Neural progenitor cell (in vitro differentiated cells): ENCODE data around the gene BMS1. TPM values are rescaled to one million over a fixed set of nuclear protein-coding genes. Genes with fewer than 3 reads are reported as not detected.
"Not testable (repeated sequence)": the region's sequence is repeated elsewhere in the genome, so short reads cannot be mapped to it uniquely, and the experiment has no call there.

Experiments
- DNase-seq: peaks from one replicate; pipeline ENCODE4 v3.0.0-alpha.2; 2016; ENCODE audit warnings: low spot score
- H2AFZ ChIP-seq: fragments of 200-600 bp; sonication (generic); replicated peaks from 2 replicates; pipeline ENCODE4 v1.6.1; 2016; ENCODE audit warnings: antibody characterized with exemption
- H3F3A ChIP-seq: fragments of 200-600 bp; sonication (generic); 2 replicates; pipeline ENCODE4 v1.6.1; 2016; ENCODE audit warnings: antibody characterized with exemption, low read depth
- H3K27ac ChIP-seq: fragments of 200-600 bp; sonication (generic); 2 replicates; pipeline ENCODE4 v1.5.1; 2016; ENCODE audit warnings: mild to moderate bottlenecking
- H3K27me3 ChIP-seq: fragments of 200-600 bp; sonication (generic); 2 replicates; pipeline ENCODE4 v1.6.1; 2016; ENCODE audit warnings: mild to moderate bottlenecking, moderate library complexity
- H3K36me3 ChIP-seq: fragments of 200-600 bp; sonication (generic); 2 replicates; pipeline ENCODE4 v1.5.1; 2016
- H3K4me1 ChIP-seq: fragments of 200-600 bp; sonication (generic); 2 replicates; pipeline ENCODE4 v1.6.1; 2016; ENCODE audit warnings: mixed run types
- H3K4me2 ChIP-seq: fragments of 200-600 bp; sonication (generic); 2 replicates; pipeline ENCODE4 v1.6.1; 2016
- H3K4me3 ChIP-seq: fragments of 200-600 bp; sonication (generic); 2 replicates; pipeline ENCODE4 v1.5.1; 2016
- H3K79me2 ChIP-seq: fragments of 200-600 bp; sonication (generic); 2 replicates; pipeline ENCODE4 v1.6.1; 2016; ENCODE audit warnings: low read depth
- H3K9ac ChIP-seq: fragments of 200-600 bp; sonication (generic); 2 replicates; pipeline ENCODE4 v1.6.1; 2016
- H3K9me3 ChIP-seq: fragments of 200-600 bp; sonication (generic); 2 replicates; pipeline ENCODE4 v1.5.1; 2016; ENCODE audit warnings: low read depth
- H4K20me1 ChIP-seq: fragments of 200-600 bp; sonication (generic); 2 replicates; pipeline ENCODE4 v1.6.1; 2016; ENCODE audit warnings: low read depth
- H3K27ac Mint-ChIP-seq: 3 replicates; pipeline ENCODE4 v1.8.0; 2021; ENCODE audit warnings: mixed read lengths
- H3K27me3 Mint-ChIP-seq: 2 replicates; pipeline ENCODE4 v1.8.0; 2022; ENCODE audit warnings: low read depth, mild to moderate bottlenecking, inconsistent platforms, moderate library complexity, mixed read lengths; ENCODE audit not compliant: insufficient read depth
- H3K36me3 Mint-ChIP-seq: 3 replicates; pipeline ENCODE4 v1.8.0; 2021; ENCODE audit warnings: mixed read lengths
- H3K4me1 Mint-ChIP-seq: 3 replicates; pipeline ENCODE4 v1.8.0; 2021; ENCODE audit warnings: mixed read lengths
- H3K4me3 Mint-ChIP-seq: 3 replicates; pipeline ENCODE4 v1.8.0; 2021; ENCODE audit warnings: mild to moderate bottlenecking, moderate library complexity, mixed read lengths
- H3K9me3 Mint-ChIP-seq: 3 replicates; pipeline ENCODE4 v1.8.0; 2020; ENCODE audit warnings: mixed read lengths
- EZH2 ChIP-seq: fragments of 200-600 bp; sonication (generic); IDR thresholded peaks from 2 replicates; pipeline ENCODE4 v1.6.1; 2017; ENCODE audit warnings: antibody characterized with exemption, mild to moderate bottlenecking, moderate library complexity
- EZH2phosphoT487 ChIP-seq: fragments of 200-600 bp; sonication (generic); IDR thresholded peaks from 2 replicates; pipeline ENCODE4 v1.6.1; 2017; ENCODE audit warnings: antibody characterized with exemption
- total RNA-seq: library from RNA; depleted of rRNA; stranded (reverse); fragments of >200 nt; gene quantifications from 2 replicates; pipeline ENCODE4 v1.2.3, GENCODE V29; 2015; ENCODE audit warnings: low replicate concordance
- TF ChIP-seq, protein P1 (sequence below): fragments of 200-600 bp; sonication (generic); IDR thresholded peaks from 2 replicates; pipeline ENCODE4 v1.5.1; 2017; ENCODE audit warnings: antibody characterized with exemption, mild to moderate bottlenecking

The BMS1 gene, protein sequence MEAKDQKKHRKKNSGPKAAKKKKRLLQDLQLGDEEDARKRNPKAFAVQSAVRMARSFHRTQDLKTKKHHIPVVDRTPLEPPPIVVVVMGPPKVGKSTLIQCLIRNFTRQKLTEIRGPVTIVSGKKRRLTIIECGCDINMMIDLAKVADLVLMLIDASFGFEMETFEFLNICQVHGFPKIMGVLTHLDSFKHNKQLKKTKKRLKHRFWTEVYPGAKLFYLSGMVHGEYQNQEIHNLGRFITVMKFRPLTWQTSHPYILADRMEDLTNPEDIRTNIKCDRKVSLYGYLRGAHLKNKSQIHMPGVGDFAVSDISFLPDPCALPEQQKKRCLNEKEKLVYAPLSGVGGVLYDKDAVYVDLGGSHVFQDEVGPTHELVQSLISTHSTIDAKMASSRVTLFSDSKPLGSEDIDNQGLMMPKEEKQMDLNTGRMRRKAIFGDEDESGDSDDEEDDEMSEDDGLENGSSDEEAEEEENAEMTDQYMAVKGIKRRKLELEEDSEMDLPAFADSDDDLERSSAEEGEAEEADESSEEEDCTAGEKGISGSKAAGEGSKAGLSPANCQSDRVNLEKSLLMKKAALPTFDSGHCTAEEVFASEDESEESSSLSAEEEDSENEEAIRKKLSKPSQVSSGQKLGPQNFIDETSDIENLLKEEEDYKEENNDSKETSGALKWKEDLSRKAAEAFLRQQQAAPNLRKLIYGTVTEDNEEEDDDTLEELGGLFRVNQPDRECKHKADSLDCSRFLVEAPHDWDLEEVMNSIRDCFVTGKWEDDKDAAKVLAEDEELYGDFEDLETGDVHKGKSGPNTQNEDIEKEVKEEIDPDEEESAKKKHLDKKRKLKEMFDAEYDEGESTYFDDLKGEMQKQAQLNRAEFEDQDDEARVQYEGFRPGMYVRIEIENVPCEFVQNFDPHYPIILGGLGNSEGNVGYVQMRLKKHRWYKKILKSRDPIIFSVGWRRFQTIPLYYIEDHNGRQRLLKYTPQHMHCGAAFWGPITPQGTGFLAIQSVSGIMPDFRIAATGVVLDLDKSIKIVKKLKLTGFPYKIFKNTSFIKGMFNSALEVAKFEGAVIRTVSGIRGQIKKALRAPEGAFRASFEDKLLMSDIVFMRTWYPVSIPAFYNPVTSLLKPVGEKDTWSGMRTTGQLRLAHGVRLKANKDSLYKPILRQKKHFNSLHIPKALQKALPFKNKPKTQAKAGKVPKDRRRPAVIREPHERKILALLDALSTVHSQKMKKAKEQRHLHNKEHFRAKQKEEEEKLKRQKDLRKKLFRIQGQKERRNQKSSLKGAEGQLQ
- total RNA-seq: 26.4 and 34.5 TPM in 2 replicates

DNA sequence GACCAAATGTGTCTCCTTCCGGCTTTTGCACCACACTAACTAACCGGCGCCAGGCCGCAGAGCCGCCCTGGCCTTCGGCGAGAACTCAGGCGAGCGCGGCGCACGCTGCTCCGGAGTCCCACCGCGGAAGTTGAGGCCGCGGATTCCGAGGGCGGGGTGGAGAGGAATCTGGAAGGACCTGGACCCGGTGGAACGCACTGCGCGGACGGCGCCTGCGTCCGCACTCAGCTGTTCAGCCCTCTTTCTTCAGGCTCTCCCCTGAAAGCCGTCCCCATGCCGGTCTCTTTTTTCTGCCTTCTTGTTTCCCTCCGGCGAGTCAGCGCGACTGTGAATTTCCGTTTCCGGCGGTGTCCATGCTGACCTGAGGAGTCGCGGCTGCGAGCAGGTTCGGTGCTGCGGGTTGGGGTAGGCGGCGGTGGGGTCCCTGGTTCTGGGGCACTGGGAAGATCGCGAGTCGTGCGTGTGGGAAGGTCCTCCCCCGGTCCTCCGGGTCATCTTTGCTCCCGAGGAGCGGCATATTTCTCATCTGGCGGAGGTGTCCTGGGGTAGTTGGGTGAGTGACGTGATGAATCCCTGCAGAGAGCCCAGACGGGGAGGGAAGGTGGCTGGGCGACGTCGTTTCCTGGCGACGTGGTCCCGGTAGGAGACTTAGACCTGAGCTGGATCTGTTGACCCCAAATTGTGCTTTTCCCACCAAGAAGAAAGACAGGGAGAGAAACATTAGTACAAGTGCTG lies at the start of gene BMS1:
TSS of gene BMS1 (plus strand) at position 350 of the 735 bp plus-strand sequence. CDS start 1,600 bp downstream, outside the sequence.
- H3K9me3 ChIP-seq: no peaks in the 10 kb centered on the region
- peaks cover 6% of the 10 kb centered on the region for H3F3A ChIP-seq
- Mint-ChIP-seq H3K4me1 (peaks cover 2% of the 10 kb centered on the region), H3K36me3 (peaks cover 12% of the 10 kb centered on the region), H3K4me3 (peak within 1 kb of the TSS; percentile 100), H3K27me3 (peaks cover 3% of the 10 kb centered on the region), H3K27ac (peak within 1 kb of the TSS; percentile 99), H3K9me3 (no peaks in the 10 kb centered on the region)
- peaks cover 4% of the 10 kb centered on the region for H3K36me3 ChIP-seq
- TF ChIP-seq EZH2 (peak; percentile 58), EZH2phosphoT487 (no peak)
- peak within 1 kb of the TSS; percentile 84 for H3K4me2 ChIP-seq
- H4K20me1 ChIP-seq: no peaks in the 10 kb centered on the region
- H3K79me2 ChIP-seq: peaks cover 25% of the 10 kb centered on the region
- peaks cover 7% of the 10 kb centered on the region for H3K4me1 ChIP-seq
- H2AFZ ChIP-seq: peak within 1 kb of the TSS; percentile 98
- peak within 1 kb of the TSS; percentile 82 for H3K27ac ChIP-seq
- H3K27me3 ChIP-seq: peaks cover 24% of the 10 kb centered on the region
- H3K9ac ChIP-seq: peak within 1 kb of the TSS; percentile 78
- H3K4me3 ChIP-seq: peak within 1 kb of the TSS; percentile 75
- DNase-seq: peak; percentile 93

DNA sequence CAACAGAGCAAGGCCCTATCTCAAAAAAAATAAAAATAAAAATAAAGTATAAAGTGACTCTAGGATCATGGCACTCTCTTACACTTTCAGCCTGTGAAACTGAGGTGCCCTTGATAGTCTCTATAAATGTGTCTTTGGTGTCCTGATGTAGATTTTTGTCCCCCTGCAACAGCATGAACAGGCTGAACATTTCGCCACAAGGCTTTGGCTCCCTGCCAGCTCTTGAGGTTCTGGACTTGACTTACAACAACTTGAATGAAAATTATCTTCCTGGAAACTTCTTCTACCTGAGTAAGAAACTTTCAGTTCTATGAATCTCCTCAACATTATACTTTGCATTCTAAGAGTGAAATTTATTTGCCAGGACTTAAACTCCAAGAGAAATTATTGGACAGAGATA lies 48.1 kb upstream of the BMS1 start:
- H3F3A ChIP-seq: no peaks in the 10 kb centered on the region
- Mint-ChIP-seq H3K27ac (no peak overlapping the region), H3K36me3 (no peaks in the 10 kb centered on the region), H3K4me1 (no peaks in the 10 kb centered on the region), H3K27me3 (no peaks in the 10 kb centered on the region), H3K4me3 (no peak overlapping the region), H3K9me3 (peaks cover 2% of the 10 kb centered on the region)
- DNase-seq: no peak
- no peak overlapping the region for H3K4me2 ChIP-seq
- H3K27ac ChIP-seq: no peak overlapping the region
- no peaks in the 10 kb centered on the region for H3K4me1 ChIP-seq
- no peaks in the 10 kb centered on the region for H3K9me3 ChIP-seq
- no peaks in the 10 kb centered on the region for H4K20me1 ChIP-seq
- H3K79me2 ChIP-seq: no peaks in the 10 kb centered on the region
- no peak overlapping the region for H2AFZ ChIP-seq
- H3K27me3 ChIP-seq: no peaks in the 10 kb centered on the region
- TF ChIP-seq EZH2phosphoT487 (no peak), EZH2 (no peak)
- TF ChIP-seq, protein P1, sequence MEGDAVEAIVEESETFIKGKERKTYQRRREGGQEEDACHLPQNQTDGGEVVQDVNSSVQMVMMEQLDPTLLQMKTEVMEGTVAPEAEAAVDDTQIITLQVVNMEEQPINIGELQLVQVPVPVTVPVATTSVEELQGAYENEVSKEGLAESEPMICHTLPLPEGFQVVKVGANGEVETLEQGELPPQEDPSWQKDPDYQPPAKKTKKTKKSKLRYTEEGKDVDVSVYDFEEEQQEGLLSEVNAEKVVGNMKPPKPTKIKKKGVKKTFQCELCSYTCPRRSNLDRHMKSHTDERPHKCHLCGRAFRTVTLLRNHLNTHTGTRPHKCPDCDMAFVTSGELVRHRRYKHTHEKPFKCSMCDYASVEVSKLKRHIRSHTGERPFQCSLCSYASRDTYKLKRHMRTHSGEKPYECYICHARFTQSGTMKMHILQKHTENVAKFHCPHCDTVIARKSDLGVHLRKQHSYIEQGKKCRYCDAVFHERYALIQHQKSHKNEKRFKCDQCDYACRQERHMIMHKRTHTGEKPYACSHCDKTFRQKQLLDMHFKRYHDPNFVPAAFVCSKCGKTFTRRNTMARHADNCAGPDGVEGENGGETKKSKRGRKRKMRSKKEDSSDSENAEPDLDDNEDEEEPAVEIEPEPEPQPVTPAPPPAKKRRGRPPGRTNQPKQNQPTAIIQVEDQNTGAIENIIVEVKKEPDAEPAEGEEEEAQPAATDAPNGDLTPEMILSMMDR: no peak
- no peak overlapping the region for H3K9ac ChIP-seq
- no peaks in the 10 kb centered on the region for H3K36me3 ChIP-seq
- H3K4me3 ChIP-seq: no peak overlapping the region

DNA sequence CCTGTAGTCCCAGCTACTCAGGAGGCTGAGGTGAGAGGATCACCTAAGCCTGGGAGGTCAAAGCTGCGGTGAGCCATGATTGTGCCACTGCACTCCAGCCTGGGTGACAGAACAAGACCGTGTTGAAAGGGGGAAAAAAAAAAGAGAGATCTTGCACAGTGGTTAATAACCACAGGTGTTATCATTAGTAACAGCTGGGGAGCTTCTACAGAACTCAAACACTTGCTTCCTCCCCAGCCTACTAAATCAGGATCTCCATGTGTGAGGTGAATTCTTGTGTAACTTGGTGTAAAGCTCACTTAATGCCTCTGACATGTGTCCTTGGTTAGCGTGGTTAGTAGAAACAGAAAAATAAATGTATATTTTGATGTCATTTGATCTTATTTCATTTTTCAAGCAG lies 43.9 kb upstream of the BMS1 start:
- H2AFZ ChIP-seq: no peak overlapping the region
- no peaks in the 10 kb centered on the region for H3K27me3 ChIP-seq
- H3K4me3 ChIP-seq: no peak overlapping the region
- DNase-seq: no peak
- Mint-ChIP-seq H3K27ac (no peak overlapping the region), H3K9me3 (peaks cover 15% of the 10 kb centered on the region), H3K36me3 (no peaks in the 10 kb centered on the region), H3K4me1 (no peaks in the 10 kb centered on the region), H3K27me3 (no peaks in the 10 kb centered on the region), H3K4me3 (no peak overlapping the region)
- no peaks in the 10 kb centered on the region for H3K79me2 ChIP-seq
- H3K27ac ChIP-seq: no peak overlapping the region
- no peaks in the 10 kb centered on the region for H3K9me3 ChIP-seq
- TF ChIP-seq EZH2 (no peak), EZH2phosphoT487 (no peak)
- TF ChIP-seq, protein P1: no peak
- no peaks in the 10 kb centered on the region for H4K20me1 ChIP-seq
- no peaks in the 10 kb centered on the region for H3K4me1 ChIP-seq
- no peak overlapping the region for H3K4me2 ChIP-seq
- no peak overlapping the region for H3K9ac ChIP-seq
- no peaks in the 10 kb centered on the region for H3F3A ChIP-seq
- H3K36me3 ChIP-seq: no peaks in the 10 kb centered on the region

DNA sequence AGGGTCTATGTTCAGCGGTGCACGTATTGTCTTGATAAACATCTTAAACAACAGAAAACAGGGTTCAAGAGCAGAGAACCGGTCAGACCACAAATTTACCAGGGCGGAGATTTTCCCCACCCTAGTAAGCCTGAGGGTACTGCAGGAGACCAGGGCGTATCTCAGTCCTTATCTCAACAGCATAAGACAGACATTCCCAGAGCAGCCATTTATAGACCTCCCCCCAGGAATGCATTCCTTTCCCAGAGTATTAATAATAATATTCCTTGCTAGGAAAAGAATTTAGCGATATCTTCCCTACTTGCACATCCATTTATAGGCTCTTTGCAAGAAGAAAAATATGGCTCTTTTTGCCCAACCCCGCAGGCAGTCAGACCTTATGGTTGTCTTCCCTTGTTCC lies 41.1 kb upstream of the BMS1 start:
- not testable (repeated sequence) for H3K27ac Mint-ChIP-seq, H3K4me3 ChIP-seq, H3K9ac ChIP-seq, H2AFZ ChIP-seq, H4K20me1 ChIP-seq, H3K36me3 Mint-ChIP-seq, H3K36me3 ChIP-seq, H3K4me1 Mint-ChIP-seq, H3K4me3 Mint-ChIP-seq, H3K27me3 ChIP-seq, H3K4me2 ChIP-seq, DNase-seq, H3K27me3 Mint-ChIP-seq, H3K27ac ChIP-seq, H3K9me3 ChIP-seq, H3K79me2 ChIP-seq, H3F3A ChIP-seq, H3K4me1 ChIP-seq
- H3K9me3 Mint-ChIP-seq: peaks cover 15% of the 10 kb centered on the region
